HL-60 (cell line): ENCODE results near the gene SMARCAL1.
"Not testable (repeated sequence)": the region's sequence is repeated elsewhere in the genome, so short reads cannot be mapped to it uniquely, and the experiment has no call there.

Experiments
- DNase-seq, 2 experiments: peaks; one replicate each; pipeline ENCODE4 v3.0.0-alpha.2; 2010 to 2020; ENCODE audit warnings: low read depth in 1 of 2, low spot score in 1 of 2
- H3K27ac ChIP-seq: fragments of 250-450 bp; sonication (Bioruptor Pico); replicated peaks from 2 replicates; pipeline ENCODE4 v1.5.1; 2020; ENCODE audit warnings: mild to moderate bottlenecking, moderate library complexity
- H3K27me3 ChIP-seq: fragments of 250-450 bp; sonication (Bioruptor Pico); 2 replicates; pipeline ENCODE4 v1.5.1; 2021; ENCODE audit warnings: mild to moderate bottlenecking, moderate library complexity; ENCODE audit not compliant: insufficient read depth, poor library complexity, severe bottlenecking
- H3K4me3 ChIP-seq: replicated peaks from 2 replicates; pipeline ENCODE4 v1.5.1; 2011; ENCODE audit warnings: mild to moderate bottlenecking, control low read depth, low read length; ENCODE audit not compliant: insufficient read depth
- GABPA ChIP-seq: IDR thresholded peaks from 2 replicates; pipeline ENCODE4 v1.6.1; 2012; ENCODE audit warnings: low read depth
- POLR2AphosphoS5 ChIP-seq: IDR thresholded peaks from 2 replicates; pipeline ENCODE4 v1.6.1; 2012; ENCODE audit warnings: low read depth
- REST ChIP-seq: IDR thresholded peaks from 2 replicates; pipeline ENCODE4 v1.6.1; 2012; ENCODE audit warnings: low read depth; ENCODE audit not compliant: insufficient replicate concordance
- SPI1 ChIP-seq: IDR thresholded peaks from 2 replicates; pipeline ENCODE4 v1.6.1; 2012; ENCODE audit warnings: low read depth, mild to moderate bottlenecking, borderline replicate concordance
- TF ChIP-seq, protein P1 (sequence below): IDR thresholded peaks from one replicate; pipeline ENCODE4 v1.5.1; 2011; ENCODE audit warnings: low read length, control low read depth, inconsistent platforms; ENCODE audit not compliant: insufficient read depth

The SMARCAL1 gene

GRCh38 chr2:216508229-216508628 is 95.9 kb downstream of the SMARCAL1 start:
- Histone ChIP-seq H3K4me3 (no peak overlapping the region), H3K27ac (no peak overlapping the region), H3K27me3 (no peaks in the 10 kb centered on the region)
- TF ChIP-seq GABPA (no peak), POLR2AphosphoS5 (no peak; the same call in 1 of the 2 replicates), REST (no peak), SPI1 (no peak)
- TF ChIP-seq, protein P1, sequence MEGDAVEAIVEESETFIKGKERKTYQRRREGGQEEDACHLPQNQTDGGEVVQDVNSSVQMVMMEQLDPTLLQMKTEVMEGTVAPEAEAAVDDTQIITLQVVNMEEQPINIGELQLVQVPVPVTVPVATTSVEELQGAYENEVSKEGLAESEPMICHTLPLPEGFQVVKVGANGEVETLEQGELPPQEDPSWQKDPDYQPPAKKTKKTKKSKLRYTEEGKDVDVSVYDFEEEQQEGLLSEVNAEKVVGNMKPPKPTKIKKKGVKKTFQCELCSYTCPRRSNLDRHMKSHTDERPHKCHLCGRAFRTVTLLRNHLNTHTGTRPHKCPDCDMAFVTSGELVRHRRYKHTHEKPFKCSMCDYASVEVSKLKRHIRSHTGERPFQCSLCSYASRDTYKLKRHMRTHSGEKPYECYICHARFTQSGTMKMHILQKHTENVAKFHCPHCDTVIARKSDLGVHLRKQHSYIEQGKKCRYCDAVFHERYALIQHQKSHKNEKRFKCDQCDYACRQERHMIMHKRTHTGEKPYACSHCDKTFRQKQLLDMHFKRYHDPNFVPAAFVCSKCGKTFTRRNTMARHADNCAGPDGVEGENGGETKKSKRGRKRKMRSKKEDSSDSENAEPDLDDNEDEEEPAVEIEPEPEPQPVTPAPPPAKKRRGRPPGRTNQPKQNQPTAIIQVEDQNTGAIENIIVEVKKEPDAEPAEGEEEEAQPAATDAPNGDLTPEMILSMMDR = no peak
- no peak for DNase-seq

DNA sequence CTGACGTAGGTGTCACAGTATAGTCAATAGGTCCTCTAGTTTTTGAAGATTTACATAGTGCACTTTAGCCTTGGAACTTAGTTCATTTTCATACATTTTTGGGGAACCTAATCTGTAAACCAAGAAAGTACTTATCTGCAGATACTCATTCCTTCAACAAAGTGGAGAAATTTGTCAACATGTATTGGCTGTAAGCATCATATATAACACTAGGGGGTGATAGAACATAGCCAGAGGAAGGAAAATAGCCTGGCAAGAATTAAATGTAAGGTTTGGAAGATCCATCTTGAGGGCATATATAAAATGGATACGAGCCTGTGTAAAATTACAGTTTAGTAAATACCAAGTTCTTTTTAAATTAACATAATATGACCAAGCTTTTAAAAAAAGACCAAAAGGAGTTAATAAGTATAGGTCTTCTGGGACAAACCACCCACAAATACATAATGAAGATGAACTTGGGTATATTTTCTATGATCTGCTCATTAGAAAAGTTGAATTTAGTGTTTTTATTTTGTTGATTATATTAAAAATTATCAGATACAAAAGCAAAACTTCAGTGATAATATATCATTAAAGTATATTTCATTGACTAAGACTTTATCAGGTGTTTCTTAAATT is 104.6 kb downstream of the SMARCAL1 start:
- Histone ChIP-seq H3K4me3 (no peak overlapping the region), H3K27me3 (no peaks in the 10 kb centered on the region), H3K27ac (no peak overlapping the region)
- peak in 1 of 2 experiments; percentile 17 for DNase-seq
- TF ChIP-seq, protein P1 = peak; percentile 45
- no peak for TF ChIP-seq GABPA
- TF ChIP-seq SPI1 = no peak

GRCh38 chr2:216517447-216518225 is 105.4 kb downstream of the SMARCAL1 start:
- no peak for TF ChIP-seq REST
- TF ChIP-seq SPI1 = no peak
- no peak for TF ChIP-seq GABPA
- TF ChIP-seq, protein P1 = no peak
- TF ChIP-seq POLR2AphosphoS5 = no peak
- H3K4me3 ChIP-seq = no peak overlapping the region
- H3K27ac ChIP-seq = no peak overlapping the region
- no peaks in the 10 kb centered on the region for H3K27me3 ChIP-seq
- DNase-seq = no peak

DNA sequence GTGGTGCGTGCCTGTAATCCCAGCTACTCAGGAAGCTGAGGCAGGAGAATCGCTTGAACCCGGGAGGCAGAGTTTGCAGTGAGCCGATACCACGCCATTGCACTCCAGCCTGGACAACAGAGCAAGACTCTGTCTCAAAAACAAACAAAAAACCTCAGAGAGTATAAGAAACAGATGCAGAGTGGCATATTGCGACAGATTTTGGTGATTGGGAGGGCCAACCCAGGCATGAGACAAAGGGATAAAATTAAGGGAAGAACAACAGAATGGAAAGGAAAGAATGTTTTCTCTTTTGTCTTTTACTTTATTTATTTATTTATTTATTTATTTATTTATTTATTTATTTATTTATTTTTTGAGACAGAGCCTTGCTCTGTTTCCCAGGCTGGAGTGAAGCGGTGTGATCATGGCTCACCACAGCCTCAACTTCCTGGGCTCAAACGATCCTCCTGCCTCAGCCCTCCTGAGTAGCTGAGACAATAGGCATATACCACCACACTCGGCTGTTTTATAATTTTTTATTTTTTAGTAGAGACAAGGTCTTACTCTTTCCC is 106.4 kb downstream of the SMARCAL1 start:
- DNase-seq, H3K4me3 ChIP-seq, H3K27ac ChIP-seq: not testable (repeated sequence)

More for the DNA sequence above, 106.4 kb downstream of the SMARCAL1 start:
- H3K27me3 ChIP-seq = not testable (repeated sequence)
